Heart left ventricle (tissue), 13 donors: ENCODE measurements around the gene EFR3B.

Experiments
- CTCF ChIP-seq, 12 donors: fragments of 200-600 bp; sonication (generic) in 4 of 12; IDR thresholded peaks; one replicate each; pipeline versions ENCODE4 v1.5.0 to v1.8.0; 2018 to 2022; ENCODE audit warnings: antibody characterized with exemption in 12 of 12, mild to moderate bottlenecking in 5 of 12
- POLR2A ChIP-seq, 2 donors: fragments of 450-650 bp; IDR thresholded peaks; one replicate each; pipeline ENCODE4 v1.6.1; 2017; ENCODE audit warnings: antibody characterized with exemption in 2 of 2, mild to moderate bottlenecking in 2 of 2, moderate library complexity in 2 of 2
- donor health status: ischemic (EF 13 %, LVEDD 7.1; RV severe dilation, severe dysfunction).
- donor health status: DM: no; HTN: yes; CAD: no.
- donor health status: DM: no; HTN: no; CAD: no.
- donor health status: ischemic (EF 25% LVEDD 6.9; RV normal size, moderate dysfunction).
- donor health status: ischemic (EF 25% LVEDD 5.7; RV mildly dilated, moderate dysfunction).
- donor health status: ischemic (EF 35%, LVEDD 5.7; RV mildly dilated, moderate dysfunction).
- donor health status: nonischemic (EF 11% LVEDD 7.7; RV severe dilation, severe dysfunction).
- donor health status: DM: yes; HTN: yes; CAD: no.
- donor health status: PGD.
- donor health status: ischemic (EF 29% LVEDD 5.4; RV normal size, mild dysfunction).
- donor health status: nonischemic (EF 23%, LVEDD 6.1; RV moderate dilation, normal function).

DNA sequence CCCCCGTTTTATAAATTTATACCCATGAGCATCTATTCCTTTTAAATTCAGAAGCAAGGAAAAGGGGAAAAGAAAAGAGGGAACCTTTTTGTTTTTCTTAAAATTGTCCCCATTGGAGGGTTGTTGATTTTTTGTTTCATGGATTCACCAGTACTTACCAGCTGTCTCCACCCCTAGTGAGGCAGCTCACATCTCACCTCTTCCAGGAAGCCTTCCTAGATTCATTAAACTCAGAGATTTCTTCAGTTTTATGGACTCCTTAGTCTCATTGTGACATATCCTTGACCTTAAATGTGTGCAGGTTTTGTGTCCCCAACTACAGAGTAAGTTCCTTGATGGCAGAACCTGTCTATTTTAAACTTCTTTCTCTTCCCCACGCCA, 35.9 kb downstream of the EFR3B start:
- TF ChIP-seq POLR2A (IDR thresholded peaks at IDR 0.05) (no peak), CTCF (IDR thresholded peaks at IDR 0.05) (no peak)
